Measurements from ENCODE around the gene MAP3K14. TPM values are rescaled to one million over a fixed set of nuclear protein-coding genes. Genes with fewer than 3 reads are reported as not detected.

MAP3K14 gene
- total RNA-seq, 1 donor from 2014 or later: 2.0 TPM

DNA sequence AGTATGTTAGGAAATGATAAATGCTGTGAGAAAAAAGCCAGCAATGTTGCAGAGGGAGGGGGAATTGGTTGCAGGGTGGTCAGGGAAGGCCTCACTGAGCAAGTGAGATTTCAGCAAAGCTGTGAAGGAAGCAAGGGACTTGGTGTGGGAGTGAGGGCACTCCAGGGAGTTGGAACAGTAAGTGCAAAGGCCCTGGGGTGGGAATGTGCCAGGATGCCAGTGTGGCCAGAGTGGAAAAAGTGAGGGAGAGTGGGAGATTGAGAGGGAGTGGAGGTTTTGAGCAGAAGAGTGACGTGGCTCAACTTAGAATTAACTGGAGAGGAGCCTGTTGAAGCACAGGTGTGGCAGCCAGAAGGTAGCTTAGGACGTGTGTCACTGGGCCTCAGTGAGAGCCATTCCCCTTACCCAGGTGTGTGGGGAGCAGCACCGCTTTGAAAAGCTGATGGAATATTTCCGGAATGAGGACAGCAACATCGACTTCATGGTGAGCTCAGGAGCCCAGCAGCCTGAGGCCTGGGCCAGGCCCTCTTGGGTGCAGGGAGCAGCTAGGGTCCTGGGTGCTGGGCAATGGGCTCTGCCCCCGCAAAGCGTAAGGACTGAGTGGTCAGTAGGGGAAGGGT is 78.6 kb downstream of the MAP3K14 start:
- no peak for DNase-seq (ENCODE audit: low read depth, low spot score)

DNA sequence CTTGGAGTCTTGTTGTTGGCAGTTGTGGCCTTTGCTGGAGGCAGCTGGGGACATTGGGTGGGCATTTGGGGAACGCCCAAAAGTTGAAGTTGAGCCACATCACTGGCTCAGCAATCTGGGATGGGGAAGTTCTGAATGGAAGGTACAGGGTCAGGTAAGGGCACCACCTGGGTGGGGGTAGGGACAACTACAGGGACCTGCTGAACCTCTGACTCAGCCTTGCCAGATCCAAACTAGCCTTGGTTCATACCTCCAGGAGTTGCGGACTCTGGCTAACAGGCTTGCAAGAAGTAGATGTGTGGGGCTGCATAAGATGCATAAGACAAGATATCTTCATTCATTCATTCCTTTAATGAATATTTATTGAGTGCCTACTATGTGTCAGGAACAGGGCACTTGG is 79.1 kb downstream of the MAP3K14 start:
- no peak for DNase-seq (ENCODE audit: low read depth, low spot score)

DNA sequence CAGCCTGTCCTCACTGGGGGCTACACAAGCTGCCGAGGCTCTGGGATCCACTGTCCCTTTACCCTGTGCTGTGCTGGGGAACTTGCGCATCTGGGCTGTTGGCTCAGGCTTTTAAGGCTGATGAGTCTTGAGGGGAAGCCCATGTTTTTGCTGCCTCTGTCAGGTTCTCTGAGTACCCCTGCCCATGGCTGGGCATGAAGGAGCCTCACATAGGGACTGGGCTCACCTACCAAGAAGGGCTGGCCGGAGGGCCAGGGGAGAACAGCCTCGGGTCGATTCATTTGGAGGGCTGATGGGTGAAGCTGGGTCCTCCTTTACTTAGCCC is 80.6 kb downstream of the MAP3K14 start:
- DNase-seq (ENCODE audit: low read depth, low spot score): no peak

DNA sequence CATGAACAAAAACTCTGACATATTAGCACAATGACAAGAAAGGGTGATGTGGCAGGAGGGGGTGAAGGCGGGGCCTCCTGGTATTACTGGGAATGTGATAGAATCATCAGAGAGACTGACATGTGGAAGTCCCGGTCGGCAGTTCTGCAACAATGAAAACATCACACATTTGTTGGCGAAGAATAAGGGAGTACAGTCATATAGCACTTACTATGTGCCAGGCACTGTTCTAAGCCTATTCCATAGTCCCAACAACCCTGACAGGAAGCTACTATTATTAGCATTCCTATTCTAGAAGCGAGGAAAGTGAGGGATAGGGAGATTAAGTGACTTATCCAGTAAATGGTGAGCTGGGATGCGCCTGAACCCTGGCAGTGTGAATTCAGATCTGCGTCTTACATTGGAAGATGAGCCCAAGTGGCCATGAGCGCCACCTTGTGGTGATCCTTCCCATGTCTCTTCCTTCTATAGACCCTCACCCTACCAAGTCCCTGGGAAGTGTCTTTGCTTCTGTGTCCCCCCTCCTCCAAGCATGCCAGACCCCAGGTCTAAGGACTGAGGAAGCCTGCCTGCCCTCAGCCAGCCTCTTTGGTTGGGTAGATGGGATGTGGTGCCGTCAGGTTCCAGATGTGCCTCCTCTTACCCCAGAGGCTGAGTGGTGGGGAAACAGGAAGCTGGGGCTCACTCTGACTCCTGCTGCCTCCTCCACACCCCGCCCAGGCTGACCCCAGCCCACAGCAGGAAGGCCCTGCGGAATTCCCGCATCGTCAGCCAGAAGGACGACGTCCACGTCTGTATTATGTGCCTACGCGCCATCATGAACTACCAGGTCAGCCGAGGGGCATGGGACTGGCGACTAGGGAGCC is 81.2 kb downstream of the MAP3K14 start:
- peak; percentile 37 for DNase-seq (ENCODE audit: low read depth, low spot score)

DNA sequence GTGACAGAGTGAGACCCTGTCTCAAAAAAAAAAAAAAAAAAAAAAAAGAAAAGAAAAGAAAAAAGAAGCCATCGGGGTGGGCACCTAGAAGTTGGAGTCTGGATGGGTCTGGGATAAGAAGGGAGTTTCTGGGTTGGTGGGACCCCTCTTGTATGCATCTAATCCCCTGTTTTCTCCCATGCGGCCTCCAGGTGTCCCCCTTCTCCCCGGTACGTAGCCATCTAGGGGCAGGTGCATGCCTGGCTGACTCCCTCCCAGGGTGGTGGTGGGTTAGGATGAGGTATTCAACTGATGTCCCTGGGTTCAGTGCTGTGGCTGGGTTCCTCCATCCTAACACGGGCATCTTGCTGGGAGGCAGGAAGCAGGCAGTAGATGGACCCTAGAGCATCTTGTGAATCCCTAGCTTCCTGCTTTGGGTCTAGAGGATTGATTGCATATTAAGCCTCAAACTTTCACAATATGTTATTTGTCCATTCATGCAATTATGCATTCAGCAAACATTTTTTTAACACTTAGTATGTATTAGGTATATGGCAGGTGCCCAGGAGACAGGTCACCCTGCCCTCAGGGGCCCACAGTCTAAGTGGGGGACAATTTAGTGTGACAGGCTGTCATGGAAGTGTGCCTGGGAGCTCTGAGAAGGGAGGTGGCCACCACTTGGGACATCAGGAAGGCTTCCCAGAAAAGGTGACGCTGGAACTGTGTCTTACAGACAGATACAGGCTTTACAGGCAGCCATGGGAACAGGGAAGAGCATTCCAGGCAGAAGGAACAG is 82.0 kb downstream of the MAP3K14 start:
- no peak for DNase-seq (ENCODE audit: low read depth, low spot score)

DNA sequence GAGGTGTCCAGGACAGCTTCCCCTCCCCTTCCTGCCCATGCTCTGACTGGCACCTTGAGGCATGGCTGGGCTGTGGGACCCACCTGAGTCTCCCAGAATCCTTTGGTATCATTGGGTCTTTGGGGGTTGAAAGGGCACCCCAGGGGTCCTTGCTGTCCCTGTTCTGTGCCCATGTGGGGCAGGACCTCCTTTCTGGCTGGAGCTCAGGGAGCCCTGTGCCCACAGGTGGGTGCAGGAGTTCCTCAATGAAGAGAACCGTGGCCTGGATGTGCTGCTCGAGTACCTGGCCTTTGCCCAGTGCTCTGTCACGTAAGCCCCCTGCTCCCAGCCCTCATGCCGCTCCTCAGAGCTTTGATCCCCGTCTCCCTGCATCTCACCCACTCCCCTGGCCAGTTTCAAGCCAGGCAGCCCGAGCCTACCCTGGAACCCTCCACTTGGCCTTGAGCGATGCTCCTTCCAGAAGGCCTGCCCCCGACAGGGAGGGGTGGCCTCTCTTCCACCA is 83.3 kb downstream of the MAP3K14 start:
- no peak for DNase-seq (ENCODE audit: low read depth, low spot score)

DNA sequence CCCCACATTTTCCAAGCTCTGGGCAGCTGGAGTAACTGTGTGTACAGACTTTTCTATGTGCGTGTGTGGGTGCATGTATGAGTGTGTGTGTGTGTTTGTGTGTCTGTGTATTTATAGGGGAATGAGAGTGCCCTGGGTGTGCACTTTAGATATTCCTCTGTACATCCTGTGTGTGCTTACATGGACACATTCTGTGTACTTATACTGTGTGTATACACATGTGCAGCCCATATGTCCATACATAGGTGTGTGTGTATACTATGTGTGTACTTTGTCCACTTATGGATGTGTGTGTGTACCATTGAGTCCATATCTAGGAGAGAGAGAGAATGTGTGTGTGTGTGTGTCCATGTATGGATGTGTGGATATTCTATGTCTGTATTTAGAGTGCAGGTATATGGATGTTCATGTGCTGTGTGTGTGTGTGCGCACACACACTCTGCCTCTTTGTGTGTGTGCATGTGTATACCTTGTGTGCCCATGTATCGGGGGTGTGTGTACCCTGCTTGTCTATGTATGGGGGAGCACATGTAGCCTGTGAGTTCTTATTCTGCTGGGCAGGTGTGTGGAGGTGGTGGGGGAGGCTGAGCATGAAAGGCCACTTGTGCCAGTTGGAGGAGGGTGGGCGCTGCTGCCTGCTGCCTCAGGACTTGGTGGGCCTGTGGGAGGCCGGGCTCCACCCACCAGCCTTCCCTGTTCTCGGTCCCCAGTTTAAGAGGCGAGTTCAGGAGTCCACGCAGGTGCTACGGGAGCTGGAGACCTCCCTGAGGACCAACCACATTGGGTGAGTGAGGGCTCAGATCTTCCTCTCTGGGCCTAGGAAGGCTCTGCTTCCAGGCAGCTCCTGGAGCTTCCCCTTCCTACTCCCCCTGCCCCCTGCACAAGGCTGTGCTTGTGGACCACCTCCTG is 84.1 kb downstream of the MAP3K14 start:
- no peak for DNase-seq (ENCODE audit: low read depth, low spot score)

DNA sequence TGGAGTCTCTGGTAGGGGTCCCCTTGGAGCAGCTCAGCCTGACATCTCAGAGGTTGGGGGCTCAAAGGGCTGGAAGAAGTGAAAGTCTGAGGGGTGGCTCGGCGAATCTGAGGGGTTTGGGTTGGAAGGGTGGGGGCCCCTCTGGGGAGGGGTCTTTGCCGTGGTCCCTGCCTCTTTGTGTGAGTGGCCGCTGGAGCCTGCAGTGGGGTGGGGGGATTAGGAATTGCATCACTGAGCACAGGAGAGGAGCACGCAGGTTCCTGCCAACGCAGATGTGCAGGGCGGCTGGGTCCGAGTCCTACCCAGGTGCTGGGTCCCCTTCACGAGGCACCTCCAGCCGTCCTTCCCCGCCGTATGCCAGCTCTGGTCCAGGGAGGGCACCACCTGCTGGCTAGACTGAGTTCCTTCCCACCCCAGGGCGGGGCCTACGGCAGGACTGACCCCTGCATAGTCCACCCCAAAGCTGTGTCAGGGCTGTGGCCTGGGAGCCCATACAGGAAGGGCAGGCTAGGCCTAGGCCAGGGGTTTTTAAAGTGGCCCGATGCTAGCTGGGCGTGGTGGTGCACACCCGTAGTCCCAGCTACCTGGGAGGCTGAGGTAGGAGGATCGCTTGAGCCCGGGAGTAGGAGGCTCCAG is 85.2 kb downstream of the MAP3K14 start:
- no peak for DNase-seq (ENCODE audit: low read depth, low spot score)

DNA sequence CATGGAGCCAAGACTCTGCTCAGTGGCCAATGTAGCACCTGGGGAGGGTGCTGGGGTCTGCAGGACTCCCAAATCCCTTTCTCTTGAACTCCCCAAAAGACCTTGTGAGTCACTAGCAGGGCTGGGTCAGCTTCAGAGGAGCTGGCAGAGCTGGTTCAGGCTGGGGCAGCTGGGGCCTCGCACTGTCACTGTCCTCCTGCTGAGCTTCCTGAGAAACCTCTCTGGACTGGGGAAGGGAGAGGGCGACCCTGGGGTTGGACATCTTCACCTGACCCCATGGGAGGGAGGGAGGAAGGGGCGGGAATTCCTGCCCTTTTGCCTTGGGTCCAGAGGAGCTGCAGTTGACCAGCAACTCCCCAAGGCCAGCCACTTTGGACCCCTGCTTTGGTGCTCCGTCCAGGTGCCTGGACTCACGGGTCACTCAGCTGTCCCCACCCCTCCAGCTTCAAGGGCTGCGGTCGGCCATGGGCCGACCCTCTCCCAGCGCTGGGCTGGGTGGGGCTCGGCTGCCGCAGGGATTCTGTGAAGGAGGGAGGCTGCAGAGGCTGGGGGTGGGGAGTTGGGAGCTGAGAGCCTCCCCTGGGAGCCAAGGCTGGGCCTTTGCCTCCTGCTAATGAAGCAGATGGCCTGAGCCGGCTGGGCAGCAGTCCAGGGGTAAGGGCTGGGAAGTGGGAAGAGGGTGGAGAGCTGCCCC is 85.9 kb downstream of the MAP3K14 start:
- DNase-seq (ENCODE audit: low read depth, low spot score): no peak

DNA sequence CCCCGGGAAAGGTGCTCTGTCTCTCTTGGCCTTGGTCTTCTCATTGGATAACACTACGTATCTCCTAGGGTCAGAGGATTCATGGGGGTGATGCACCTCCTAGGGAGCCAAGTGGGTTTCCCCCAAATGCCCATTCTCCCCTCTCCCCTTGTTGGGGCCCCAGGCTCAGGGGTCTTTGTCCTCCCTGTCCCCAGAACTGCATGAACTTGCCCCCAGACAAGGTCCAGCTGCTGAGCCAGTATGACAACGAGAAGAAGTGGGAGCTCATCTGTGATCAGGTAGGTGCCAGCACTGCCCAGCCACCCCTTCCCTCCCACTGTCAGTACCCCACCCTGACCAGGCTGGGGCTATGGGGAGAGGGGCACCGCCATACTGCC is 86.4 kb downstream of the MAP3K14 start:
- DNase-seq (ENCODE audit: low read depth, low spot score): no peak

DNA sequence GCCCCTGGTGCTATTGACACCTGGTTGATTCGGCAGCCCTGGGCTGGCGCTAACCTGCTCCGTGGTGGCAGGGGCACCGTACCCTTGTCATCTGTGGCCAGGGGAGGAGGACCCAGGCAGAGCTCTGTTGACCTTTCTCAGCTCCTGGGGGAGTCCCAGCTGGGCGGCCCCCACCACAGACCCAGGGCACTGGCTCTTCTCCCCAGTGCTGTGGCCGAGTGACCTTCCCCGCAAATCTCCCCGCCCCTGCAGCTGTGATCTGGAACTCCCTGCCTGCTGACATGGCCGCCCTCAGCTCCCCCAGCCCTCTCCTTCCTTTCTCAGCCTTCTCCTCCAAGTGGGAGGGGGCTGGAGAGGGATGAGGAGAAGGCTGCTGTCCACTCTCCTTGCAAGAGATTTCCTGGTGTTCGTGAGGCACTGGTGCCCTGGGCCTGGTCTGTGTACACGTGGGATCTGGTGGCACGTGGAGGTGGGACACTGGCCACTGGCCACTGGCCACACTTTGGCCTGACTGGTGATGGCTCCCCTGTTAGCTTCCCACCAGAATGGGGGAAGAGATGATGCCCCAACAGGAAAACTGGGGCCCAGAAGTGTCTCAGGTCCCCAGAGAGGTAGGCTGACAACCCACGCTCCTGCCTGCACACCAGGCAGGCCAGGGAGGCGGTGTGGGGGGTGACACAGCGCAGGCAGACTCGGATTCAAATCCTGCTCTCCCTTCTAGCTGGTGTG is 87.0 kb downstream of the MAP3K14 start:
- DNase-seq (ENCODE audit: low read depth, low spot score): no peak

DNA sequence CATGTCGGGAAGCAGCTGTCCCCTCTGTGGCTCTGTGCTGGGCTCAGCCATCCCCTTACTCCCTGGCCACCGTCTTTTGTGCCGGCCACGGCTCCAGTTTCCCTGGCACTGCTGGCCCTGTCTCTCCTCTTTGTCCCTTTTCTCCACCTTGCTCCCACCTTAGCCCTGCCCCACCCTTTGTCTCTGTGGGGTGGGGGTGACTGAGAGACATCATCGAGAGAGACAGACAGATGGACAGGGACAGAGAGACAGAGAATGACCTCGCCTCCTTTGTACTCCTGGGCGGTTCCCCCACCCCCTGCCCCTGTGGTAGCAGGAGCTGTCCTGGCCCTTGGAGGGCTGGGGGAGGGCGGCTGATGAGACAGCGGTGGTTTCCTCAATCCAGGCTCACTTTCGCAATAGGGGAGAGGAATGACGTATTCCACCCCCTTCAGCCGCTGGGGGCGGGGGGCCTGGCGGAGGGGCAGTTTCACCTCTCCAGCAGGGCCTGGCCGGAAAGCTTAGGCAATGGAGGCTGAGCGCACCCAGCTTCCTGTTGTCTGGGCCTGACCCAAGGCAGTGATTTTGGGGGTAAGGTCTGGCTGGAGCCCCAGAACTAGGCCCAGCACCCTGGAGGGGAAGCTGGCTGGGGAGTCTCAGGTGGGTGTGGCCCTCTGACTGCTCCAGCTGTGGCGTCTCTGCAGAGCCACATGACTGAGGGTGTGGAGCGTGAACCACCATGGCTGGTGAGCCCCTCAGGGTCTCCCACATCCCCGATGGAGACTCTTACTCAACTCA is 87.9 kb downstream of the MAP3K14 start:
- DNase-seq (ENCODE audit: low read depth, low spot score): no peak

DNA sequence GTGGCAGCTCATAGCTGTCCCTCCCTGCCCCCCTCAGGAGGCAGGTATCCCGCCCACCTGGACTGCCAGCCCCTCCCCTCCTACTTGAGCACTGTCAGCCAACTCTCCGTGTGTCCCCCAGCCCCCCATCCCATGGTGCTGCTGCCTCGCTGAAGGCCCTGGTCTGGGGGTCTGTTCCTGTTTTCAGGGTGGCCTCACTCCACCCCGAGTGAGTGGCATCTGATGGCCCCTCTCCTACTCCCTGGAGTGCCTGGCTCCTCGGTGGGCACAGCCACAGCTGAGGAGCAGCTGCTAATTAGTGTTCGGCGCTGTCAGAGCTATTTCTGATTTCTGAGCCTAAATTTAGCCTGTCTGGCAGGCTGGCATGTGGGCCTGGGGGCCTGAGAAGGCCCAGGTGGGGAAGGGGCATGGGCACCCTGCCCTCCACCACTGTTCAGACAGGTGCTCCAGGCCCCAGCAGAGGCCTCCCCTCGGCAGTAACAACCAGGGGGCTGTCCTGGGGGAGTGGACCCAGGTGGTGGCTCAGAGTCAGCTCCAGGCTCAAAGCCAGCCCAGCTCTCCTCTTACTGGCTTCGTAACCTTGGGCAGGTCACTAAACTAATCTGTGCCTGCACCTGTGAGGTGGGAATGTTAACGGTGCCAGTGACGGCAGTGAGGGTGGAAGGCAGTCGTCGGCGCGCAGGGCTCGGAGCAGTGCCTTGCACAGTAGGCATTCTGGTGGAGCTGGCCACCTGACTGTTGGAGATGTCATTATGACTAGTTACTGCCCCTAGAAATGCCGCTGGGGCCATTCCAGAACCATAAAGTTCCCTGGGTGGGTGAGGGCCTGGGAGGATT is 88.7 kb downstream of the MAP3K14 start:
- no peak for DNase-seq (ENCODE audit: low read depth, low spot score)

DNA sequence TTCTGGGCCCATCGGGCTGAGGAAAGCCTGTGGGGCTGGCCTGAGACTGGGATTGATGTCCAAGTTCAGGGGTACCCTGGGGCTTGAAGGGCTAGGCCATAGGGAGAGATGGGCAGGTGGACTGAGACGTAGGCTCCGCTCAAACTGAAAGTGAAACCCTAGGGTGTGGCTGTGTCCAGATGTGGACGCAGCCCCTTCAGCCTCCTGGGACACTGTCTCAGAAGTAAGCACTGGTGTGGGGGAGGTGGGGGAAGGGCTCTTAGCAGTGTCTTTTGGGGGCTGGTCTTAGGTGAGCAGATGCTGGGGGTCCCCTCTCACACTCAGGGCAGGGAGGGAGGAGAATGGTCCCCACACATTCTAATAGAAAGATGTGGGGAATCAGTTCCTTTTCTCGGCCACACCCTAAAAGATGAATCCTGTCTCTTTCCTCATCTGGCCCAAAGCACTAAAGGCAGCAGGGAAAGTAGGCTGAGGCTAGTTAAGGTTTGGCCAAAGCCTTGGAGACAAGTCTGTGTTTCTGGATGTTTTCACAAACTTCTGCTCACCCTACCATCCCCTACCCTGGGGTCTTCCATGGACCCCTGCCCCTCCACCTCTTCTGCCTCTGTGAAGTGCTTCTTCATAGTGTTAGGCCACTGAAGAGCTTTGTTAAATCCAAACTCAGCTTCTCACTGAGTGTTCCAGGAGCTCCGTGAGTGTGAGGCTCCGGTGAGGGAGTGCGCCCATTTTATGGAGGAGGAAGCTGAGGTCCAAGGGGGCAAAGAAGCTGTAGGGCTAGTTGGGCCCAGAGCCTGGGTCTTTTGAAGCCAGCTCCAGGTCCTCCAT is 89.5 kb downstream of the MAP3K14 start:
- DNase-seq (ENCODE audit: low read depth, low spot score): no peak

DNA sequence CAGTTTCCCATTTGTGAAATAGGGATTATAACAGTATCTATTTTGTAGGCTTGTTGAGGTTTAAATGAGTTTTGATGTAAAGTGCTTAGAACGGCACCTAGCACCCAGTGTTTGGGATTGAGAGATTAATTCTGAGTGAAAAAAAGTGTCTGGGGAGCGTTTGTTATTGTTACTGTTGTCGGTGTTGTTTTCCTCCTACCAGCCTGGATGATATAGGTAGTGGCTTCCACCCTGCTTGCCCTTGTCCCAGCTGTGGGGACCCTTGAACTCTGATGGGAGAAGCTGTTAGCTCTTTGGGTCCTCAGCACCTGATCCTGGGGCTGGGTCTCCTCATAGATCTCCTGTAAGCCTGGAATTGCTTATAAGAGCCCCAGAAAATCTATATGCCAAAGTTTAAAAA is 90.2 kb downstream of the MAP3K14 start:
- DNase-seq (ENCODE audit: low read depth, low spot score): no peak

DNA sequence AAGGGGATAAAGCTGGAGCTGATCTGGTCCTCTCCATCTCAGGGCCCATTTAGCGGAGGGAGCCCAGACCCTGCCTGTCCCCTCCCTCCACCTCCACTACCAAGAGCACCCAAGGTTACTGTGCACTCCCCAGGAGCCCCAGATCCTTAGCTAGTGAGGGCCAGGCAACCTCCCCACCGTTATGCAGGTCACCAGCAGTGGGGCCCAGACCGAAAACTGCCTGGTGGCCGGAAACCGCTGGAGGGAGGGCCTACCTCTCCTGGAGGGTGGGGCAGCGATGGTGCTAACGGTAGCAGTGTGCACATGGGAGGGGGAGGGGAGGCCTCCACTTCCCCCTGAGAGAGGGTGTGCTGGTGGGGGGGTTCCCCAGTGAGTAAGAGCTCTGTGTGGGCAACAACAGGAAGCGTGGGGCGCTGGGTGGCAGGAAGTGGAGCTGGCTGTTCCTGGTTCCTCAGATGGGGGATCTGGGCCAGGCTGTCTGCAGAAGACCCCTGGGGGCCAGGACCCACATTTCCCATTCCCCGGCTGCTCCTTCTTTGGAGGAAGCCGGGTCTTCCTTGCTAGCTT is 90.8 kb downstream of the MAP3K14 start:
- no peak for DNase-seq (ENCODE audit: low read depth, low spot score)

All from pulmonary artery endothelial cell (primary cell).